Measurements from ENCODE around the gene CH25H.

The CH25H gene

DNA sequence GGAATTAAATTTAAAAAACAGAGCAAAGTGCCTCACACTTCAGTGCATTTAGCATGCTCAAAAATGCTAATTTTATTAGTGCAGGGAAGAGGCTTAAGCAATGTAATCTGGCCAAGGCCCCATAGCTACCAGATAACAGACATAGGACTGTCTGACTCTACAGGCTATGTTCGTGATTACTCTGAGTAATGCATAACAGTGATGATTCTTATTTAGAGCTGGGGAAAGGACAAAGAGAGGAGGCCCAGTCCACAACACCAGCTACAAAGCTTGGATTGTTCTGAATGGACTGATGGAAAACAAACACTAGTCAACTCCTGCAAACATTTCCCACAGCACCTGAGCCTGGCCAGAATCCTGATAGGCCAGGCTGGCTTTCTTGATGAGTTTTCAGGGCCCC is 8.4 kb upstream of the CH25H start:
- Histone ChIP-seq H3K36me3 (no peaks in the 10 kb centered on the region), H3K4me3 (ENCODE audit: low read depth, low read length) (no peak overlapping the region), H3K4me1 (peaks cover 2% of the 10 kb centered on the region; the same call in 1 of the 2 replicates), H3K9me3 (no peaks in the 10 kb centered on the region), H3K27me3 (no peaks in the 10 kb centered on the region)
- TF ChIP-seq, protein P1, sequence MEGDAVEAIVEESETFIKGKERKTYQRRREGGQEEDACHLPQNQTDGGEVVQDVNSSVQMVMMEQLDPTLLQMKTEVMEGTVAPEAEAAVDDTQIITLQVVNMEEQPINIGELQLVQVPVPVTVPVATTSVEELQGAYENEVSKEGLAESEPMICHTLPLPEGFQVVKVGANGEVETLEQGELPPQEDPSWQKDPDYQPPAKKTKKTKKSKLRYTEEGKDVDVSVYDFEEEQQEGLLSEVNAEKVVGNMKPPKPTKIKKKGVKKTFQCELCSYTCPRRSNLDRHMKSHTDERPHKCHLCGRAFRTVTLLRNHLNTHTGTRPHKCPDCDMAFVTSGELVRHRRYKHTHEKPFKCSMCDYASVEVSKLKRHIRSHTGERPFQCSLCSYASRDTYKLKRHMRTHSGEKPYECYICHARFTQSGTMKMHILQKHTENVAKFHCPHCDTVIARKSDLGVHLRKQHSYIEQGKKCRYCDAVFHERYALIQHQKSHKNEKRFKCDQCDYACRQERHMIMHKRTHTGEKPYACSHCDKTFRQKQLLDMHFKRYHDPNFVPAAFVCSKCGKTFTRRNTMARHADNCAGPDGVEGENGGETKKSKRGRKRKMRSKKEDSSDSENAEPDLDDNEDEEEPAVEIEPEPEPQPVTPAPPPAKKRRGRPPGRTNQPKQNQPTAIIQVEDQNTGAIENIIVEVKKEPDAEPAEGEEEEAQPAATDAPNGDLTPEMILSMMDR (IDR thresholded peaks at IDR 0.05; ENCODE audit: low read depth, low read length), result no peak
- no peak for DNase-seq

DNA sequence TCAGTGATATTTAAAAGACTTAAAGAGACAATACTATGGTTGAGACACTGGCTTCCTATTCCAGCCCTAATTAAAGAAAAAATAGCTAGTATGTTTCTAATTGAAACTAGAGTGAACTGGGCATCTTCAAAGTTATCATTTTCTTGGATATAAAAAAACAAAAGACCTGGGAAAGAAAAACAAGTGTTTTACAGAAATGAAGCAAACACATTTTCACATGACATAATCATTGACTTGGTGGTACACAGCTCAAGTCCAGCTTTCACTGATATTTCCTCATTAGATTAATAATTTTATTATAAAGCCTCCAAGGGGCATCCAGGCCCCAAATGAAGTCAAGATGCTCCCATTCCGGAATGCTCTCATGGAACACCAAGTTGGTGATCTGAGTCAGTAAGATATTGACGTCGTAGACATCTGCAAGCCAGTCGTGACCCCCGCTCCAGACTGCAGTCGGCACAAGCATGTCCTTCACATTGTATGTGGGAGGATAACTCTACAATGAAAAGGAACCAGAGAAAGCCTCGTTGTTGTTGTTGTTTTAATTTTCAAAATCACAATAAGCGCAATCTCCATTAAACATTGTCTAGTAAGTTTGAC is 7.5 kb upstream of the CH25H start:
- Histone ChIP-seq H3K36me3 (no peaks in the 10 kb centered on the region), H3K9me3 (no peaks in the 10 kb centered on the region), H3K4me1 (peaks cover 2% of the 10 kb centered on the region; the same call in 1 of the 2 replicates), H3K27me3 (no peaks in the 10 kb centered on the region), H3K4me3 (ENCODE audit: low read depth, low read length) (no peak overlapping the region)
- DNase-seq, result no peak
- TF ChIP-seq, protein P1 (IDR thresholded peaks at IDR 0.05; ENCODE audit: low read depth, low read length), result no peak

DNA sequence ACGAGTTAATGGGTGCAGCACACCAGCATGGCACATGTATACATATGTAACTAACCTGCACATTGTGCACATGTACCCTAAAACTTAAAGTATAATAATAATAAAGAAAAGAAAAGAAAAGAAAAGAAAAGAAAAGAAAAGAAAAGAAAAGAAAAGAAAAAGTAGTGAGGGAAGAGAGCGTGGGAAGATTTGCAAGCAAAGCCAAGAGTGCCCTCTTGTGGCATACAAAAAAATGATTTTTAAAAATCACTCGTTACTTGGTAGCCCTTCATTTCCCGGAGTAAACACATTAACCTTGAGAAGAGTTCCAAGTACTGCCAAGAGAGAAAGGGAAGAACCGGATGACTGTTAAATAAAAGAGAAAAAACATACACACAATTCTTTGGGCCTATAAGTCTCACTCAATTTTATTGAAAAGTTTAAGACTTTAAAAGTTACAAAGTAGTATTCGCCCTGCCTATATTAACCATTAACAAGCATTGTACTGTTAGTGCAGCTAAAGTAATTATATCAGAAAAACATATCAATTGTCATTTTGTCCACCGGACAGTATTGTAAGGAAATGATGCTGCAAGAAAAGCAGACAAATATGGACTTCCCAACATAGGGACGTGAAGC is 6.2 kb upstream of the CH25H start:
- no peak for DNase-seq
- TF ChIP-seq, protein P1 (IDR thresholded peaks at IDR 0.05; ENCODE audit: low read depth, low read length), result peak; percentile 60
- Histone ChIP-seq H3K4me3 (ENCODE audit: low read depth, low read length) (no peak overlapping the region), H3K27me3 (peaks cover 5% of the 10 kb centered on the region), H3K9me3 (no peaks in the 10 kb centered on the region), H3K4me1 (peaks cover 2% of the 10 kb centered on the region; the same call in 1 of the 2 replicates), H3K36me3 (no peaks in the 10 kb centered on the region)

DNA sequence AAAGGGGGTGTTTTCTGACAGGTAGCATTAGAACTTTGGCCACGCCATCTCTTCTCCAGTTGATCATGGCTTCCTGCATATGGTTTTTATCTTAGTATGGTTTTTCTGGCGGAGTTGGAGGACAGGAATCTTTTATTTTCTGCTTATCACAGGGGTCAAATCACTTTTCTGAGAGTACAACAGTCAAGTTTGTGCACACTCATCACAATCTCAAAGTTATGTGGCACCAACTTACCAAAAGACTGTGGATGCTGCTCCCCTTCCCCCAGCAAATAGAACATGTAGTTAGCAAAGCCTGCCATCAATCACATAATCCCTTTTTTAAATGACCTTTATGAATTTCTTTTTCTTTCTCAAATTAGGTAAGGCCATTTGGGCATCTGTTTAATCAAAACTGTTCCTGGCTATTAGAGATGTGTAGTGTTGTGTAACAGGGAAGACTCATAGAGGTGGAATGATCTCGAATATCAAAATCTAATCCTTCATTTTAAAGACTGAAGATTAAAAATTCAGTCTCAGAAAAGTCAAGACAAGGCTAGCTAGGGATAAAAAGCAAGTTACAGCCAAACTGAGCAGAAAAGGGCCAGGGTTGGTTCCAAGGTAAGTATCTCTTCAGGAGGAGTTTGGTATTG is 3.8 kb upstream of the CH25H start:
- Histone ChIP-seq H3K4me1 (no peaks in the 10 kb centered on the region), H3K36me3 (no peaks in the 10 kb centered on the region), H3K4me3 (ENCODE audit: low read depth, low read length) (no peak overlapping the region), H3K9me3 (no peaks in the 10 kb centered on the region), H3K27me3 (peaks cover 29% of the 10 kb centered on the region)
- TF ChIP-seq, protein P1 (IDR thresholded peaks at IDR 0.05; ENCODE audit: low read depth, low read length), result no peak
- no peak for DNase-seq

DNA sequence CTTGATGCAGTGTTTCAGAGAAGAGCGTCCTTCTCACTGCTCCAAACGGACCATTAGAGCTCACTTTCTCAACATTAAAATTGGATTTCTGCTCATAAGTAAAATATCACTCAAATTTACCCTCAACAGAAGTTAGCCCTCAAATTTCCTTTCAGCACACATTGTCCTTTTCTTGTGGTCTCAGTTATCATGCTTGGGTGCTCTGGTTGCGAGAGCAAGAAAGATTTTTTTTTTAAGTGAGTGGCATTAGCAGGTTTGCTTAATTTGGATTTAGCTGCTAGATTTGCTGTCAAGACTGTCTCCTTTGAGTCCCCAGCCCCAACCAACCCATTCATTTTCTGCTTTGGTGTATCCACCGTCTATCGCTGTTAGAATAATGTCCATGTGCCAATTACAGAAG is 2.6 kb upstream of the CH25H start:
- DNase-seq, result no peak
- Histone ChIP-seq H3K36me3 (no peaks in the 10 kb centered on the region), H3K9me3 (no peaks in the 10 kb centered on the region), H3K27me3 (peaks cover 41% of the 10 kb centered on the region), H3K4me1 (no peaks in the 10 kb centered on the region), H3K4me3 (ENCODE audit: low read depth, low read length) (no peak overlapping the region)
- TF ChIP-seq, protein P1 (IDR thresholded peaks at IDR 0.05; ENCODE audit: low read depth, low read length), result no peak
